HG03280 (cell line): ENCODE results near the gene CLCN7.
"Not testable (repeated sequence)": the region's sequence is repeated elsewhere in the genome, so short reads cannot be mapped to it uniquely, and the experiment has no call there.

Source experiments
- ATAC-seq: cut with Tn5 transposase; IDR thresholded peaks from one replicate; pipeline ENCODE4 v1.9.1; 2021; ENCODE audit warnings: mild to moderate bottlenecking, moderate library complexity; ENCODE audit not compliant: unreplicated experiment

CLCN7 gene

DNA sequence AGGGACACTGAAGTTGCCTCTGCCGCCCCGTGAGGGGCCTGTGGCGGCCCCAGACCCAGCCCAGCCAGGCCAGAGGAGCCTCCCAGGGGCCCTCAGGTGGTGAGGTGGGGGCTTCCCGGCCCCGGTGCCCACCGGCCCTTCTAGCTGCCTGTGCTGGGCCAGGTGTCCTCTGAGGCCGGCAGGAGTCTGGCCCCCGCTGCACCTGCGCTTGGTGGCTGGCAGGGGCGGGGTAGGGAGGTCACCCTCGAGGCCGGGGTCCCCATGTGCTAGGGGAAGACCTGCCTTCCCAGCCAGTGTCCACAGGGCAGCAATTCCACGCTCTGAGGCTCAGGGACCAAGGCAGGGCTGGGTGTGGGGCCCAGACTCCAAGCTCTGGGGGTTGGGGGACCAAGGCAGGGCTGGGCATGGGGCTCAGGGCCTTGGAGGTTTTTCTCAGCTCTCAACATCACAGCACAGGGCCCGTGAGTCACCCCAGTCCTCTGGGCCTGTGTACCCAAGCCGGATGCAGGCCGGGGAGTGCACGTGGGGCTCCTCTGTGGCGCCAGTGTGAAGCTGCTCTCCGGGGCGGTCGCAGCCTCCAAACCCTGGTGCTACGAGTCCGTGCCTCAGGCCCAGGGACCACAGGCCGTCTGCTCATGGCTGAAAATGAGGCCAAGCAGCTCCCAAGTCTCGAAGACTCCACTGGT lies 29.2 kb downstream of the CLCN7 start:
- no peak for ATAC-seq

DNA sequence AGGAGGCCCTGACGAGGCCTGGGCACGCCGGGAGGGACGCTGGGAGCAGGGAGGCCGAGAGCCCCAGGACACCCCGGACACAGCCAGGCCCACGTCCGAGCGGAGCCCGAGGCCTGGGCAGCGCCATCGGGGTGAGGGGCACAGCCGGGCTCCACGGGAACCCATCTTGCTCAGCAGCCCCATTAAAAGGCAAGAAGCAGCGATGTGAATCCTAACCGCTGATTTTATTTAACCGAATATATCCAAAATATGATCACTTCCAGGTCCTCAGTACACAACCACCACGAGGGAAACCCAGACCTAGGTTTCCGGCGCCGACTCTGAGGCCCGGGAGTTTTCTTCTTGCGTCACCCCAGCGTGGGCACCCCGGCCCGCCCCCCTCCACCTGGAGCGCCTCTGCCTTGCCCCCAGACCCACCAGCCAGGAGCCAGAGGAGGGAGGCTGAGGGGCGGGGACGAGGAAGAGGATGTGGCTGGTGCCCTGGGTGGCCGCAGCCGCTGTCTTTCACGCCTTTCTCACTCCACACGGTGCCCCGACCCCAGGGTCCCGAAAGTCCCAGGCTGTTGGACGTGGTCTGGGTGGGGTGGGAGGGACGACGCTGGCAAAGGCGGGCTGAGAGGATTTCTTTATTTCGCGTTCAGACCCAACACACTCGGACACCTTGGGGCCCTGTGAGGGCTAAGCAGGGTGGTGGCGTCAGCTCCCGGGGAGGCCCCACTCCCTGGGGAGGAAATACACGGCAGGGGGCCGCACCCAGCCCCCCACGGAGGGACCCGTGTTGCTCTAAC lies 29.9 kb downstream of the CLCN7 start:
- no peak for ATAC-seq

DNA sequence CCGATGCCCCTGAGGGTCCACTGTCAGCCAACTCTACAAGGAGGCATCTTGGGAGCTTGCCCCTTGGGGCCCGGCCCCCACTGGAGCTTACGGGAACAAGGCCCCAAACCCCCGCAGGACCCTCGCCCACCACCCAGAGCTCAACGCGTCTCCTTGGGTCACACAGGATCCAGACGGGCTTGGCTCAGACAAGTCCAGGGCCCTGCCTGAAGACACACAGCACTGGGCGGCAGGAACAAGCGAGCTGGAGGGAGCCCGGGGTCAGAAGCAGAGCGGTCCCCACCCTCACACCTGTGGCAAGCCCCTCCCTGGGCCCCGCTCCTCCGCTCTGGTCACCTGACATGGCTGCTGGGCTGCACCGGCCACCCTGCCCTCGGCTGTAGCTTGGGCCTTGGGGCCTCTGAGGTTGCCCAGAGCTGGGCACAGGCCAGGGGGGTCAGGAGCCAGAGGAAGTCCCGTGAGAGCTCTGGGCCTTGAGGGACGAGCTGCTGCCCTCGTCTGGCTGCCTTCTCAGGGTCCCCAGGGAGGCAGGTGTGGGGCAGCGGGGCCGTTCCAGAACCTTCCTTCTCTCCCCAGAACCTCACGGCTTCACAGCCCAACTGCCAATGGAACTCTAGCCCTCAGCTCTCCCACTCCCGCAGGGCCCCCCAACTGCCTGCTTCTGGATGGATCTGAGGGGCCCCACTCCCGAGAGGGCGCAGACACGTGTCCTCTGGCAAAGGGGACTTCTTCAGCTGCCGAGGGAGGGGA lies 30.7 kb downstream of the CLCN7 start, which contains the start of gene CCDC154:
CCDC154 (minus strand) TSS at position 577 of the 750 bp plus-strand sequence; CDS start at position 343, 234 bp downstream.
- ATAC-seq: no peak

DNA sequence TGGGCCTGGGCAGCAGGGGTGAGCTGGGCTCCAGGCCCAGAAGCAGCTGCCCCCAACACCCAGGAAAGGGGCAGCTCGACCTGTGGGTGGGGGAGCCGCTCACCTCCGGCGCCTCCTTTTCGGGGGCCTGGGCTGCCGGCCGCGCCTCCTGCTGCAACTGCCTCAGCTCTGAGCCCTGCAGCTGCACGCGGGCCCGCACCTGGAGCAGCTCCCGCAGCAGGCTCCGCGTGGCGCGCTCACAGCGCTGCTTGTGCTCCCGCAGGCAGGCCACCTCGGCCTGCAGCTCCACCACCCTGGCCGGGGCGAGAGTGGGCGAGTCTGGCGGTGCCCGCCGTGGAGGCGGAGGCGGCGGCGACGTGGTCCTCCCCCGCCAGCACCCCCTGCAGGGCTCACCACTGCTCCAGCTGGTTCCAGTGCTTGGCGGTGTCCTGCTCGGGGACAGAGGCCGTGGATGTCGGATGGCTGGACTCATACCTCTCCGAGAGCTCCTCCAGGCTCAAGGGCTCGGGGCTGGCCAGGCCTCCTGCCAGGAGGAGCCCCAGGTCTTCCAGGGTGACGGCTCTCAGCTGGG lies 31.3 kb downstream of the CLCN7 start:
- ATAC-seq: no peak

DNA sequence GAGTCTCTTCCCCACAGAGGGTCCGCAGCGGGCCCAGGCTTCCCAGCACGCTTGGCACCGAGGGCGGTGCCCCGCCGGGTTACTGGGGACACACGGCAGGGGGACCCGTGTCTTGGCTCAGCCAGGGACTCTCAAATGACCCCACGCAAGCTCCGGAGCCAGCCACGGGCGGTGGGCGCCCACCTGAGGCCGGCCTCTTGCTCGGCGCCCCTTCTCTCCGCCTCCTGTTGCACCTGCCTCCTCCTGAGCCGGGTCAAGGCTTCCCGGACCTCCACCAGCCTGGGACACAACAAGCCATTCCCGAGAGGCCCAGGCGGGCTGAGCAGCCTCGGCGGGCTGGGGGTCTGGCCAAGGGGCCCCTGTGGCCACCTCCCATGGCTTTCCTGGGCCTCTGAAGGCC lies 32.1 kb downstream of the CLCN7 start:
- ATAC-seq: no peak

DNA sequence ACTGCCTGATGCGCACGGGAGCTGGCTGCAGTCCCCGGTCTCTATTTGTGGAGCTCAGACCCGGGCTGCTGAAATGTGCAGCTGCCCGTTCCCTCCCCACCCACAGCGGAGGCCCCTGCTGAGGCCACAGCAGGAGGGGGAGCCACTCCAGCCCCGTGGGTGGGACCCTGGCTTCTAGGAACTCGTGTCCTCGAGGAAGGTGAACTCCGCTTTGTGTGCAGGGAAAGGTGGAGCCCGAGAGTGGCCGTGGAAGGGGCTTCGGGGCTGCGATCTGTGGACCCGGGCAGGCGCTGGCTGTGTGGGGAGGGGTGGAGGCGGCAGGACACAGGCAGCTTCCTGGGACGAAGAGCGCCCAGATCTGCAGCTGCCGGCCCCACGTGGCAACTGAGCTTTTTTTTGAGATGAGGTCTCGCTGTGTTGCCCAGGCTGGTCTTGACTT lies 33.4 kb downstream of the CLCN7 start:
- no peak for ATAC-seq

DNA sequence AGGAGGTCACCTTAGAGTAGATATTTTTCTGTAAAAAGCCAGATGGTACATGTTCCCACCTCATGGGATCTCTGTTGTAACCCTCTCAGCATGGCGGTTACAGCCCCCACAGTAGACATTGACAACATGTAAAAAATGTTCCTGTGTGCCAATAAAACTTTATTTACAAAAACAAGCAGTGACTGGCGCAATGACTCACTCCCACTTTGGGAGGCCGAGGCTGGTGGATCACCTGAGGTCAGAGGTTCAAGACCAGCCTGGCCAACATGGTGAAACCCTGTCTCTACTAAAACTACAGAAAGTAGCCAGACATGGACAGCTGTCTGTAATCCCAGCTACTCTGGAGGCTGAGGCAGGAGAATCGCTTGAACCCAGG lies 35.1 kb downstream of the CLCN7 start:
- ATAC-seq: not testable (repeated sequence)

DNA sequence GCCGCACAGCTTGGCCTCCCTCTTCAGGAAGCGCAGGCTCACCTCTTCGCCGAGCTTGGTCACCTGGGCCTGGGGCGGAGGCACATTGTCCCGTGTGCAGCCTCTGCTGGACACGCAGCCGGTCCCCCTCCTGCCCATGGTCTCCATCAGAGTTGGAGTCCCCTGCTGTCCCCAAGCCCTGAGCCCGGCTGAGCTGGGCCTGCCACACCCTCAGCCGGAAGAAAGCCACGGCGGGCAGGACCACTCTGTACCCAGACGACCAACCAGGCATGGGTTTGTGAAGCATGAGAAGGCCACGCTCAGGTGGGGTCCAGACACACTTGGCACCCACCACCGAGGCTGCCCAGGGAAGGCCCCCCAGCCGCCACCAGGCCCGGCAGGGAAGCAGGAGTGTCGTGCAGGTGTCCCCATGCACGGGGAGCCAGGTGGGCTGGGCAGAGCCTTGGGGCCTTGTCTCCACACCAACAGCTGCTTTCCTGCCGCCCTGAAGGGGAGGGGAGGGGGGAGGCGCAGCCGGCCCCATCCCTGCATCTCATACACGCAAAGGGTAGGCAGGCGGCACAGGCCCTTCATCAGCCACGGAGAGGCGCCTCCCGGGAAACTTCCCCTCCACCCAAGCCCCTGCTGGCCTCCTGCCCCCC lies 35.6 kb downstream of the CLCN7 start:
- no peak for ATAC-seq

DNA sequence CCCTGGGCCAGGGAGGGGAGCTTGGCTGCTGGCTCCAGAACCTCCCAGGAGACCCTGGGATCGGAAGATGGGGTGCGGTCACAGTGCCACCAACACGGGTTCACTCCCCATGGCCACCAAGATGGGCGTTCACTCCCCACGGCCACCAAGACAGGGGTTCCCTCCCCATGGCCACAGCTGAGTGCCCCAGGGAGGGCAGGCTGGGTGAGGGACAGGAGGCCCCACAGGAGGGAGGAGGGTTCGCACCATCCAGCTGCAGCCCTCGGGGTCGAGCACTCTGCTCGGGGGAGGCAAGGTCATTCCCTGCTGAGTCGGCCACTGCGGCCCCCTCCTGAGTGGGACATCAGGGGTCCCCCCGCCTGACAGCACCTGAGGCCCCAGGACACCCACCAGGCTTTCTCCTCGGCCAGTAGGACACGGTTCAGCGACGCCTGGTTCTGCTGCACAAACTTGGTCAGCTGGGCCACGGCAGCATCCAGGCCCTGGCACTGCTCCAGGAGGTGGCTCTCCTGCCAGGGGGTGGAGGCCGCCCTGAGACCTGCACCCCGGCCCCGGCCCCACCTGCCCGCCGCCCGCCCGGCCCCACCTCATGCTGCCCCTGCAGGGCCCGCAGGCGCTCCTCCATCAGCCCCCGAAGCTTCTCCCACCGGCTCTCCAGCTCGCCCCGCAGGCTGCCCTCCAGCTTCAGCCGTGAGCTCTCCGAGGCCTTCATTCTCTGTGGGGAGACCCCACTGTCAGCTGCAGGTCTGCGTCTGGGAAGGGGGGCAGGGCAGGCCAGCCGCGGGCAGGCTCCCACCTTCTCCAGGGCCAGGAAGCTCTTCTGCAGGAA lies 36.4 kb downstream of the CLCN7 start:
- ATAC-seq: no peak

DNA sequence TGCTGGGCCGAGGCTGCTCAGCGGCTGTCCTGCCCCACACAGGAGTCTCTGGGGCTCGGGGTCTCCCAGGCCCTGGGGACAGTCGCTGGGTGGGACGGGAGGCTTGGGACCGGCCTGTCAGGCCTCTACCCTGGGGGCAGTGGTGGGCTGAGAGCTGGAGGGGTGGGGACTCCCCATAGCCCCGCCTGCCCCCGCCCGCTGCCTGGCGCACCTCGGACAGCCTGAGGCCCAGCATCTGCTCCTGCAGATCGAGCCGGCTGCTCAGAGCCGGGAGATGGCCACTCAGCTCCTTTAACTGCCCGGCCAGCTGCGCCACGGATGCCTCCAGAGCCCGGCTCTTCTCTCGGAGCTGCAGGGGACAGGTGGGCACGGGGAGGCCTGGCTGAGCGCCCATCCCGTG lies 37.2 kb downstream of the CLCN7 start:
- no peak for ATAC-seq

DNA sequence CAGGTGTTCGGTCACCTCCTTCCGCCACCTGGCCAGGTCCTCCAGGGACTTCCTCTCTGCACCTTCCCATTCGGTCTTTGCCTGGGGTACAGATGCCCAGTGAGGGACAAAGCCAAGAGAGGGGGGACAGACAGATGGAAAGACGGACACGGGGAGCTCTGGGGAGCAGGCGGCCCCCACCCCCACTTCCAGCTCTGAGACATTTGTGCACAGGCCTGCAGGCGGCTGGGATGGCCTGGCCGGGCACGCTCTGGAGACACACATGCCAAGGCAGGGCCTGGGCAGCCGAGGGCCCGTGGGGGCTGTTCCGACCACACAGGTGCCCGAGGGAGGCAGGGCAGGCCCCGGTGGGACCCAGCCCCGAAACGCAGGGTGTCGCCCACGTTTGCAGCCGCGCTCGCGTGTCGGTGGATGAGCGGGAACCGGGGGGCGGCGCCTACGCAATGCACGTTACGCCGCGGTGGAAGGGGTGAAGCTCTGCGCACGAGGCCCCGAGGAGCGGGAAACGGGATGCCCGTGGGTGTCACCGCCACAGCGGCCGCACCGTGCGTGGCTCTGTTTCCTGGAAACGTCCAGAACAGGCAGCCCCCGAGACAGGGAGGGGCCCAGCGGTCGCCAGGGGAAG lies 38.0 kb downstream of the CLCN7 start:
- no peak for ATAC-seq

DNA sequence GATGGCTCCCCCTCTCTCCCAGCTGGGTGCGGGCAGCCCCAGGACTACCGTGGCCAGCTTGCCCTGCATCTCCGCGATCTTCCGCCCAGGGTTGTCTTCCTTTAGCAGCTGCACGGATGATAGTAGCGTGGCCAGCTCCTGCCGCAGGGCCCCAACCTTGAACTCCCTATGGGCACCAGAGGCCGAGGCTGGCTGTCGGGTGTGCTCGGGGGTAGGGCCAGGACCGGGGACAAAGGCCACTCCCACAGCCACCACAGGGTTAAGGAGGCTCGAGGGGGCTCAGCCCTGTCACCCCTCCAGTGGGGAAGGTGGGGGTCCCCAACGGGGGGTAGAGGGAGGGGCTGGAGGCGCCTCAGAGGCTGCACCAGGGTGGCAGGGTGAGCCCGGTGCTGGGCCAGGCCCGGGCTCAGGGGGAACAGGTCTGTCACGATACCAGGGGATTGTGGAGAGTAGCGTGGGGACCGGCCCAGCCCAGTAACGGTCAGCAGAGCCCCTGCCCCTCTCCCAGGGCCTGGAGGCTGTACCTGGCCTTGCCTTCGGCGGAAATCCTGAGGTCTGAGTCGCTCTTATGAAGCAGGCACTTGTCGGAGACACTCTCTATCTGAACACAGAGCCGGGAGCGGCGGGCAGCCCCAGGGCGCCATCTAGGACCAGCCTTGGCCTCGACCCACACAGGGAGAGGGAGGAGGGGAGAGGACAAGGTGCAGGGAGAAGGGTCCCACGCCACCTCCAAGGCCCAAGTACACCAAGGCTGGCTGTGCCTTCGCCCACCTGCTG lies 38.7 kb downstream of the CLCN7 start:
- no peak for ATAC-seq

DNA sequence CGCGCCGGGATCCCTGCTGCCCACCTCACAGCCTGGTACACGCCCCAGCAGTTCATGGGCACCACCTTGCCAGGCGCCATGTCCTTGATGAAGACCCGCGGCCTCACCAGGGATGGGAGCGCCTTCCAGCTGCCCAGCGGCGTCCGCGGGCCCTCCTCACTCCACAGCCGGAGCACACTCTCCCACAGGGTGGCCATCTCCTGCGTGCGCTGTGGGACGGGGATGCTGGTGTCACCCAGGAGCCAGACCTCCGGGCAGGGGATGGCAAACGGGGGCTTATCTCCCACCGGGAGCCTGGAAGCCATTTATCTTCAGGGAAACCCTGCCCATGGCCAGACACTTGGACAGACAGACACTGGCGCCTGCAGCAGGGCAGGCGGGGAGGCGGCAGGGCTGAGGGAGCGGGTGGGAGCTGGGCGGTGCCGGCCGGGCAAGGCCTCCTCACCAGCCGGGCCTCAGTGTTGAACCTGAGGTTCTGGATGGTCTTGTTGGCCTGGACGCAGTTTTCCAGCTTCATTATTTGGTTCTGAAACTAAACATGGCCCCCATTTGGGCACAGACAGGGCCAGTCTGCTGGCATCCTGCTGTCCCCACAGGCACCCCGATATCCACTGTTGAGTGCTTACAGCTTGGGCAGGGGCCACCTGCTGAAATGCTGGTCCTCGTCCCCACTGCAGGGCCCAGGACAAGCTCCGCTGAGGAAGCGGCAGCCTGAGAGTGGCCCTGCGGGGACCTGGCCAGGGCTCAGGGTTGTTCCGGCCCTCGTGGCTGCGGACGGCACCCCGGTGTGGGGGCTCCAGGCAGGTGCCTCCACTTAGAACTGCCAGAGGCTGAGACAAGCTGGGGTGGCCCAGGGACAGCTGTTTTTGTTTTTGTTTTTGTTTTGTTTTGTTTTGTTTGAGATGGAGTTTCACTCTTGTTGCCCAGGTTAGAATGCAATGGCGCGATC lies 39.9 kb downstream of the CLCN7 start:
- ATAC-seq: no peak

DNA sequence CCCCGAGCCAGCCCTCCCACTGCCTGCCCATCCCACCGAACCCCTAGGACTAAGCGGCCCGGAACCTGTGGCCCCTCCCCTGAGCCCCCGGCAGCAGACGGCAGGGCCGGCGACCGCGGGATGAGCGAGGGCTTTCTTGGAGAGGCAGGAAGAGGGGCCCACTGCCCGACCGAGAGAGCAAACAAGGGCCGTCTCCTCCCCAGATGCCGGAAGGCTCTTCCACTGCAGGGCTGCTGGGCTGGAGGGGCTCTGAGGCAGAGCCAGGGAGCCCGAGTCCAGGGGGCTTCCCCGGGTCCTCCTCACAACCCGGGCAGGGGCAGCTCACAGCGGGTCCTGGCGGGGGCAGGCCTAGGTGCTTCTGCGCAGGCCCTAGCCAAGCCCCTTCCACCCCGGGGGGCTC lies 41.1 kb downstream of the CLCN7 start:
- ATAC-seq: no peak

DNA sequence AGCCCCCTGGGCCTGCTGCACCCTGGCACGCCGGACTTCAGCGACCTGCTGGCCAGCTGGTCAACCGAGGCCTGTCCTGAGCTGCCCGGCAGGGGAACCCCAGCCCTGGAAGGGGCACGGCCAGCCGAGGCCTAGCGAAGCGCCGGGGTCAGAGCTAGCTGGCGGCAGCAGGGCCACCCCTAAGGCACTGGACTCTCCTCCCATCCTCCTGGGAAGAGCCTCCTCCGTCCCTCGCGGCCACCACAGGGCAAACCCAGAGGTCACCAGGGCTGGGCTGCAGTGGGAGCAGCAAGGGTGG lies 41.6 kb downstream of the CLCN7 start:
- no peak for ATAC-seq

DNA sequence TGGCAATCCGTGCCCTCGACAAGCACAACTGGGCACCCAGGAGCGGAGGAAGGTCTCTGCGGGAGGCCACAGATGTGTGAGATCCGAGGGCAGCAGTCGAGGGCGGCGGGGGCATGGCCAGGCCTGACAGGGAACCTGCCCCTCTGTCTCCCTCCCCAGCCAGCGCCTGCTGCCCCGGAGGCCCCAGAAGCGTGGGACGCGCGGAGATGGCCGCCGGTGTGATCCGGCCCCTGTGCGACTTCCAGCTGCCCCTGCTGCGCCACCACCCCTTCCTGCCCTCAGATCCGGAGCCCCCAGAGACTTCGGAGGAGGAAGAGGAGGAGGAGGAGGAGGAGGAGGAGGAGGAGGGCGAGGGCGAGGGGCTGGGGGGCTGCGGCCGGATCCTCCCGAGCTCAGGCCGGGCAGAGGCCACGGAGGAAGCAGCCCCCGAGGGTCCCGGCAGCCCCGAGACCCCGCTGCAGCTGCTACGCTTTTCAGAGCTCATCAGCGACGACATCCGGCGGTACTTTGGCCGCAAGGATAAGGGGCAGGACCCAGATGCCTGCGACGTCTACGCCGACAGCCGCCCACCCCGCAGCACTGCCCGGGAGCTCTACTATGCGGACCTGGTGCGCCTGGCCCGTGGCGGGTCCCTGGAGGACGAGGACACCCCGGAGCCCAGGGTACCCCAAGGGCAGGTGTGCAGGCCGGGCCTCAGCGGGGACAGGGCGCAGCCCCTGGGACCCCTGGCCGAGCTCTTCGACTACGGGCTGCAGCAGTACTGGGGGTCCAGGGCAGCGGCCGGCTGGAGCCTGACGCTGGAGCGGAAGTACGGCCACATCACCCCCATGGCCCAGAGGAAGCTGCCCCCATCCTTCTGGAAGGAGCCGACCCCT lies 42.2 kb downstream of the CLCN7 start:
- ATAC-seq: no peak
